LNCaP clone FGC (cell line): ENCODE data around the gene PDE11A.

Source experiments
- DNase-seq: peaks from one replicate; pipeline ENCODE4 v3.0.0-alpha.2; 2011; ENCODE audit warnings: low read depth
- H3K4me3 ChIP-seq: 2 replicates; pipeline ENCODE4 v1.5.1; 2011; ENCODE audit warnings: mild to moderate bottlenecking, low read depth, low read length, control low read depth
- CTCF ChIP-seq: IDR thresholded peaks from 2 replicates; pipeline ENCODE4 v1.5.1; 2012; ENCODE audit warnings: mild to moderate bottlenecking; ENCODE audit not compliant: control insufficient read depth, insufficient read depth; ENCODE audit errors: extremely low read depth

PDE11A gene

DNA sequence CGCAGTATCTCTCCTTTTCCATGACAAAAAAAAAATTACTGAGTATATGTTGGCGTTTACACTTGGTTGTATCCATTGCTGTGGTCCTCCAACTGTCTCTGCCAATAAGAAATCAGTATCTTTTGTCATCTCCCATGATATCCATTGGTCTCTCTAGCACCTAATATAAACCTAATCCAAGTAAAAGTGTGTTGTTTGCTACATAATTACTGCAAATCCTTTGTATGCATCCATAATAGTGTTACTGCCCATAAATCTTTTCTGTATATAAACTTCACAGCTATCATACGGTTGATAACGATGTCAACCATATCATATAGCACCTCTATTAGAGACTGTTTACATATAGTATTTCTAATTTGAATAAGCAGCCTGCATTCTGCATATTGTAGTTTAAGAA is 453.1 kb downstream of the PDE11A start:
- H3K4me3 ChIP-seq = peak overlapping the region; percentile 87
- TF ChIP-seq CTCF = no peak
- DNase-seq = no peak

GRCh38 chr2:177618255-177619253 is 454.0 kb downstream of the PDE11A start:
- H3K4me3 ChIP-seq = peak overlapping the region; percentile 87
- peak; percentile 51 for DNase-seq
- TF ChIP-seq CTCF = no peak

DNA sequence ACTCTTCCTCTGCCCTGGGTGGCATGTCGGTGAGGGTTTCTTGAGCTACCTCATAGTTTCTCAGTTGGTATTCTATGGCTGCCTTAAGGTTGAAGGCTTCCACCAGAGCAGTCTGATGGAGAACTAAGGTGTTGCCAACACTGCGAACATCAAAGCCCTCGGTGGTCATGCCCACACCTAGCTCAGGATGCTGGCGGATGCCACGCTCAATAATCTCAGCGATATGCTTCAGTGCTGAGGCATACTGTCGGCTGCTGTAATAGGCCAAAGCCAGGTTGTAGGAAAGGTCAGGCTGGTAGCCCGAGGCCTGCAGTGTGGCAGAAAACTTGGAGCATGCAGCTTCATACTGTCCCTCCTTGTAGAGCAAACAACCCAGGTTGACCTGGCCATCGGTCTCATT is 454.7 kb downstream of the PDE11A start:
- peak overlapping the region; percentile 87 for H3K4me3 ChIP-seq
- no peak for TF ChIP-seq CTCF

DNA sequence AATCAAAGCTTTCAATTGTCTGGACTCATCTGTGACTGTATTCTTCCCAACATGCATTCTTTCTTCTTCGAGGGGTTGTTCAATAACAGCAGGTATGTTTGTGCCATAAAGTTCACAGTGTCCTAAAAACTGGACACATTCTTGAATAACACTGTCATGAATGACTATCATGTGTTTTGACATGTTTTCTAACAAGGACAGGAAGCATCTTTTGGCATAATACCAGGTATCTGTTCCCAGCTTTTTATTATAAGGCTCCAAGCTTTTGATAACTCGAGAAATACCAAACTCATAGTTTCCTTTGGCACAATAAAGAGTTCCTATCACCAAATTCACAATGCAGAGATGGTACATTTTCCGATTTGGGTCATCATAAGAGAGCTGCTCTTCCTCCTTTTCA is 455.8 kb downstream of the PDE11A start:
- no peak overlapping the region for H3K4me3 ChIP-seq
- no peak for TF ChIP-seq CTCF
- no peak for DNase-seq

More for the DNA sequence above, 454.7 kb downstream of the PDE11A start:
- DNase-seq = no peak

DNA sequence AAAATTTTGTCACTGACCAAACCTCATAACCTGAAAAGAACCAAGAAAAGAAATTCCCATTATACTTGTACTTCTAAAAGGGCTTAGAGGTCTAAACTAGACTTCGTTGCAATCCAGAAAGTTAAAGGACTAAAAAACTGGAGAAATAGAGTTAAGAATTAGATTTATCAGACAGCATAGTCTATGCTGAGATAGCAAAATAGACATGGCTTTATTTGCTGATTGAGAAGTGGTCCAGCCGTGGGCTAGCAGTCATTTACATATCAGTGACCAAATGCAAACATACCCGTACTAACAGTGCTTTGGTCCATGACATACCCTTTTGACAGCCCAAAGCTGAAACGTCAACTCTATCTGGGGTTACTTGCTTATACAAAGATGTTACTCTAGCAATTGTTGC is 456.5 kb downstream of the PDE11A start:
- no peak for DNase-seq
- H3K4me3 ChIP-seq = no peak overlapping the region

DNA sequence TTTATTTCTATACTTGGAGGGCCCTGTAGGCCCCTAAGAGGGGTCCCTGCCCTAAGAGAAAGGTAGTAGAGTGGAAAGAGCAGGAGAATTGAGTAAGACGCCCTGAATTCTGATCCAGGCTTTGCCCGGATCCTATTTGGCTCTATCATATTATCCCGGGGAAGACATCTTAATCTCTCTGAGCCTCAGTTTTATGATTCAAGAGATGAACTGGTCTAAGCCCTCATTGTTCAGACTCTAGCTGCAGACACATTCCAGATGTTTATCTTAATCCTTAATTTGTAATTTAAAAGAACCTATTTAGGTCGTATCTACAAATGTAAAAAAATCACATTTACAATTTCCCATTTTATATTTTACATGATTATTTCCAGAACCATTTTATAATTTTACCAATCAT is 459.9 kb downstream of the PDE11A start:
- DNase-seq = no peak
- H3K4me3 ChIP-seq = no peak overlapping the region
- no peak for TF ChIP-seq CTCF

More for the DNA sequence above, 456.5 kb downstream of the PDE11A start:
- no peak for TF ChIP-seq CTCF
